GM19351 (cell line): ENCODE results near the gene UBXN11.

Source experiments
- ATAC-seq: cut with Tn5 transposase; IDR thresholded peaks from one replicate; pipeline ENCODE4 v1.9.1; 2021; ENCODE audit warnings: mild to moderate bottlenecking, moderate library complexity; ENCODE audit not compliant: unreplicated experiment

The UBXN11 gene

DNA sequence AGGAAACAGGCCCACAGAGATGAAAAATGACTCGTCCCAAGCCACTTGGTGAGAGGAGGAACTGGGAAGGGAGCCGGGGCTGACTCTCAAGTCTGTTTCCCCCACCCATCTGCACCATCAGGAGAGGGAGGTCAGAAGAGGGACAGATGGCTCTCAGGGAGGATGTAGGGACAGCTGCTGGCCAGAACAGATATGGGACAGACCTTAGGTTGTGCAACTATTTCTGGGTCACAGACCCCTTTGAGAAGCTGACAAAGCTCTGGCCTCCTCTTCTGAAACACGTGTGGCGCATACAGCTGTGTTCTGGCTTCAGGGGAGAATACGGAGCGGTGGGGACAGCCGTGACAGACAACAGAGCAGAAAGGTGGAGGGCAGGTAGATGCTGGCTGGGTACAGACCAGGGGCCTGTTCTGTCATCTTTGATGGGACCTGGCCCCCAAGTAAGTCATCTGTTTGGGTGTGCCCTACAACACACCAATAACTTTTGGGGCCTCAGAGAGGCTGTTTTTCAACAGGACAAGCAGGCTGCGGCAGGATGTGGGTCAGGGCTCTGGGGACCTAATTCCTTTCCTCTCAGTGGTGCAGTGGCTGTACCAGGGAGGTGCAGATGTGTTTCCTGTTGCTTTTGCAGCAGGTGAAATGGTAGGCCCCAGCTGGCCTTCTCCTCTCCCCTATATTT, 19.3 kb downstream of the UBXN11 start:
- peak; percentile 38 for ATAC-seq

DNA sequence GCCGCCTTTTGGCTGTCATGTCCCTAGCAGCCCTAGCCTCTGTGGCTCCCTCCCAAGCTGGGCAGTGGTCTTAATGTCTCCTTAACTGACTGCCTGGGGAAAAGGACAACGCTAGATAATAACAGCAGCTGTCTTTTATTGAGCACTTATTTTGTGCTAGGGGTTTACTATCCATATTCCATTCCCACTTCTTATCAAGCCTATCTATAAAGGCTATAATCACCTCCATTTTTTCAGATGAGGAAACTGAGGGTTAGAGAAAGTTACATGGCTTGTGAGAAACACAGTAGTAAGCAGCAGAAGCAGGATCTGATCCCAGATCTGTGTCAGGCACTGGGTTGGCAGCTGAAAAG, 20.4 kb downstream of the UBXN11 start:
- no peak for ATAC-seq

DNA sequence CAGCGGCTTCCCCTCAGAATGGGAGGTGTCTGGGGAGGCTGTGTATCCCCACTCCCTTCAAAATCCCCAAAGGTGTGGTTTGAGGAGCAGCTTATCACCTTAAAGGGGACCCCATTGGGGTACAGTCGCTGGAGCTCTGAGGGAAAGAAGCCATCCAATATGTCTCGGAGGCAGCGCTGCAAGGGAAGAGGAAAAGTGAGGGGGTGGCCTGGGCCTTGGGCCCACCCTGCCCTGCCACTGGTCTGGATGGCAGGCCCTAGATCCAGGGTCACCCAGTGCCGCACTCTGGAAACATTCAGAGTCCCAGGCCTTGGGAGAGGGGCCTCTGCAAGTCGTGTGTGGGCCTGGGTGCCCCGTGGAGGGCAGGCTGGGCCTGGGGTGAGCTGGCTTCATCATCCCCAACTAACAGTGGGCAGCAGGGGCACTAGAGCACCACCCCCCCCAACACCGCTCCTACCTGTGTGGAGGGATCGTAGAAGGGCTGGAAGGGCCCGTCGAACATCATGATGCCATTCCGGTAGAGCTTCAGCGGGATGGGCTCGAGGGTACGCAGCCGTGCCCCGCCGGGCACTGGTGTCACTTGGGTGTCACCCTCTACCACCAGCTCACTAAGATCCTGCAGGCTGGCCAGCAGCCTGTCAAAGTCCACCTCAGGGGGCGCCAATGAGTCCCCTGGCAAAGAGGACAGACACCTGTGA, 20.9 kb downstream of the UBXN11 start:
- no peak for ATAC-seq

DNA sequence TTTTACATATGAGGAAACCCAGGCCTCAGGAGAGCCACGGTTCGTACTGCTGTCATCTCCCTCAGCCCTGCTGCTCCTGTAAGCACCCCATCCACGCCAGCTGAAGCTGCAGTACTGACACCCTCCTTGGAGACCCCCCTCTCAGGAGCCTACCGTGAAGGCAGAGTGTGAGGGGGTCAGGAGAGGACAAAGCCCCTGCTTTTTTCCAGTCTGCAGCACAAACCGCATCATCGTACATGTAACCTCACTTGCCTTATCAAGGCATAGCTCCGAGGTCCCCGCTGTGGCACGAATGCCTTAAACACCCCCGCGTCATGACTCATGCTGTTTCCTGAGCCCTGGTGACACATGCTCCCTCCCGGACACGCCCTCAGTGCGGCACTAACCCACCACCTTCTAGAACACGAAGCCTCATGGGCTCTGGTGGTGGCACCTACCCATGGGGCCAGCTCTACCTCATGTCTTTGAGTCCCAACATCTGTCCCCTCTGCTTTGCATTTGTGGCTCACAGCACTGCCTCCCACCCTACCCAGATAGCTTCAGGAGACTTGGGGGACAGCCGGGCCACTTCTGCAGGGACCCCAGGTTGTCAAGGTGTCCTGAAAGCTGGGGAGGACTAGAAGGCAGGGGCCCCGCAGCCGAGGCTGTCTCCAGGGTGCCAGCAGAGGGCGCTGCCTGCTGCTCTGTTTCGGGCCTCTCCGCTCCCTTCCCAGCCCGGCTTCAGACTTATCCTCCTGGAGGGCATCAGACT, 21.7 kb downstream of the UBXN11 start:
- peak; percentile 26 for ATAC-seq

DNA sequence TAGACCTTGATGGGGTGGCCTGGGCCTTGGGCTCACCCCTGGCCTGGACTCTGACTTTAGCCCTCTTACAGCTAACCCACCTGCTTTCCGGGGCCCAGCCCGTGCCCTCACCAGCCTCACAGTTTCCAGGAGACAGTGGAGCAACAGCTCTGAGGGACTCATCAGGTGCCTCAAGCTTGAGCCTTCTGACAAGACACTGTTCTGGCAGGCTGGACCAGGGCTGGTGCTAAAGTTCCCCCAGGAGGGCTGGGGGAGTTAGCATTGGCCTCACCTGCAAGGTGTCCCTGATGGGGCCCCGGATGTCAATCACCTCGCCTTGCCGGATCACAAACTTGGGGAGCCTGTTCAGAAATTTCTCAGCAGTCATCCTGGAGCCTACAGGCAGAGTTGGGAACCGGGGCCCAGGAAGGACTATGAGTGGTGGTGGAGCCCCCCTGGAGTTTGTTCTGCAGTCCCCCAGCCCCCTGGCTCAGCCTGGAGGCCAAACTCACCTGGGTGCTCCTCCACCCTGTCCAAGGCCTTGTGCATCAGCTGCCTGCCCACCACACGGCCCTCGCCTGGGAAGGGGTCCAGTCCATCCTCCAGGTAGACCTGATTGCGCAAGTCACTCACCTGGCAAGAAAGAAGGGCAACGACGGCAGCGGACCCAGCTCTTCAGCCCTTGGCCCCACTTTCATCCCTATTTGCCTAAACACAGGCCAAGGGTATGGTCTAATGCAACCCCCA, 22.4 kb downstream of the UBXN11 start:
- ATAC-seq = no peak

DNA sequence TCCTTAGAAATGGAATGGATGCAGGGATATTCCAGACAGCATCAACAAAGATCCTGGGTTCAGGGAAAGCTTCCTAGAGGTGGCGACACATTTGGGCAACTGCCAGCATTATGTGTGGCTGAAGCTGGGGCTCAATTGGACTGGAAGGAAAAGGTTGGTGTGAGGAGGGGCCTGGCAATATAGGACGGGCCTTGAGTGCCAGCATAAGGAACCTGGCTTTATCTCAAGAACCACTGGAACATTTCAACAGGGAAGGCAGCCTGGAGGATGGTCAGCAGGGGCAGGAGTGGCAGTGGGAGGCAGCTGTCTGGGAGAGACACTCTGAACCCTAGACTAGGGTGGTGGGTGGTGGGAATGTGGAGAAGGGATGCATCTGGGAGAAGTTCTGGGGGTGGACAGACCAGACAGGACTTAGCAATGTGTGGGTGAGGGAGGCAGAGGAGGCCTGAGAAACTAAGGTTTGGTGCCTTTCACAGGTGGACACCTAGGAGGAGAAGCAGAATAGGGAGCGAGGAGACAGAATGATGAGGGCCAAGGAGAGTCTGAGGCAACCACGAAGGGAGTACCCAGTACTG, 23.1 kb downstream of the UBXN11 start:
- no peak for ATAC-seq

DNA sequence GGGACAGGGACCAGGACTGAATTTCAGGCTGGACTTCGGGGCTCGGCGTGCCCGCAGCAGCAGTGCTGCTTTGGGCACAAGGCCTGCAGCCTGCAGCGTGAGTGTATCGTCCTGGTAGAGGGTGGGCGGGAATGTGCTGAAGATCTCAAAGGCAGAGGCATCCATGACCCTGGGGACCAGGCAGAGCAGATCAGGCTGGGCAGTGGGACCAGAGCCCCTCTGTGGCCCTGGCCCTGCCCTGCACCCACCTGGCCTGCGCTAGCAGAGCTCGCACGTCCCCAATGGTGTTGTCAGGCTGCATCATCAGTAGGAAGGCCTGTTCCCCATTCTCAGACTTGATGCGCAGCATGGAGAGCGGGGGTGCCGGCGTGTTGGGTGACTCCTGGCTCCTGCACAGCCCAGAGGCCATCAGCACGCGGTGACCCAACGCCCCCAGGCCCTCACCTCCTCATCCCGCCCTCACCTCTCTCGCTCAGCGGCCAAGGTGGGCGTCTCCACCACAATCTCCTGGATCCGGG, 24.0 kb downstream of the UBXN11 start:
- no peak for ATAC-seq

DNA sequence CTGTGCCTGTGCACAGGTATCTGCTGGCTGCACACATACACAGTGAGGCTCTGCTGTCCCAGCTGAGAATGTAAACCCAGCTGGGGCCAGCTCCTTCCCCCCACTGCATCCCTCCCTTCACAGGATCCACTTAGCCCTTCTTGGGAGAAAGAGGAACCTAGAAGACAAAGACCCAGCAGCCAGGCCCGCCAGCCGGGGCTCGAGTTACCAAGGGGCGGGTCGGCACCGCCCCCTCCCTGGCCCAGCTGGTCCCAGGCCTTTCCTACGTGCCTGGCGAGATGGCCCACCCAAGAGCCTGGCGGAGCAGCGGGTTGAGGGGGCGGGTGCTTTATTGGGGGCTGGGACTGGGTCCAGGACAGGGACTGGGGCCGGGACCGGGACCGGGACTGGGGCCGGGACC, 24.5 kb downstream of the UBXN11 start:
- ATAC-seq = no peak

DNA sequence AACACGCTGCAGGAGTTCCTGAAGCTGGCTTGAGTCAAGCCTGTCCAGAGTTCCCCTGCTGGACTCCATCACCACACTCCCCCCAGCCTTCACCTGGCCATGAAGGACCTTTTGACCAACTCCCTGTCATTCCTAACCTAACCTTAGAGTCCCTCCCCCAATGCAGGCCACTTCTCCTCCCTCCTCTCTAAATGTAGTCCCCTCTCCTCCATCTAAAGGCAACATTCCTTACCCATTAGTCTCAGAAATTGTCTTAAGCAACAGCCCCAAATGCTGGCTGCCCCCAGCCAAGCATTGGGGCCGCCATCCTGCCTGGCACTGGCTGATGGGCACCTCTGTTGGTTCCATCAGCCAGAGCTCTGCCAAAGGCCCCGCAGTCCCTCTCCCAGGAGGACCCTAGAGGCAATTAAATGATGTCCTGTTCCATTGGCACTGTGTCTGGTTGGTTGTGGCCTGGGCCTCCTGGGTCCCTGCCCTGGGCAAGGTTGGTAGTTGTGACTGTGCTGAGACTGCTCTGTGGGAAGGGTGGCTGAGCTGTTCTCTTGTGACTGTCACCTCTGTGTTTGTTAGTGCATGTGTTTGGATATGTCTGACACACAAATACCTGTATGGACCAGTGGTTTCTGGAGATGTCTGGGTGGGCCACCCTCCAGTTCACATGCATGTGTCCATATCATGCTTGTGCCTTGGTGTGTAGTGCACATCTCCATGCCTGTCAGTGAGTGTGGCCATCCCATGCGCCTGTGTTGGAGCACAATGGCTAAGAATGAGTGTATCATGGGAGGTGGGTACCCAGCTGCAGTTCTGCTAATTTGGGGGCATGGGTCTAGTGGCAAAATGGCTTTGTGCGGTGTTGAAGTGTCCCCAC, 25.1 kb downstream of the UBXN11 start:
- ATAC-seq = no peak

DNA sequence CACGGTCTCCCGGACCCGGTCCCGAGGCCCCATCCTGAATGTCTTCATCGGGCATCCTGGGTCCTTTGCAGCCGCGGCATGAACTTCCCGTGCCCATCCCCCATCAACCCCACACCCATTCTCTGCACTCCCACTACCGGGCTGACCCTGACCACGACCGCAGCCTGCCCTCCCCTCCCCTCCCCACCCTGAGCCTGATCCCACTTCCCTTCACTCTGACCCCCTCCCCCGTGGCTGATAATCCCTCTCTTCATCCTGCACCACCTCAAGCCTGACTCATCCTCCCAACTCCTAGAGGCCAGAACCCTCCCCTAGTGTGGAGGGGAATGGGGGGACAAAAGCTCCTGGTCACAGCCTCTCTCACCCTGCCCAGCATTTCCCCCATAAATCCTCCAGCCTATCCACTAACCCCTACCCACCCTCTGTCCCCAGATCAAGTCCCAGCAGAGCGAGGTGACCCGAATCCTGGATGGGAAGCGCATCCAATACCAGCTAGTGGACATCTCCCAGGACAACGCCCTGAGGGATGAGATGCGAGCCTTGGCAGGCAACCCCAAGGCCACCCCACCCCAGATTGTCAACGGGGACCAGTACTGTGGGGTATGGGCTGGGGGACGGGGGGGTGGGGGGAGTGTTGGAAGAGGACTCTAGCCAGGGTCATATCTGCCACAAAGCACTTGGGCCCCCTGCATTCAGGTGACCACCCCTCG, 25.9 kb downstream of the UBXN11 start:
- no peak for ATAC-seq

DNA sequence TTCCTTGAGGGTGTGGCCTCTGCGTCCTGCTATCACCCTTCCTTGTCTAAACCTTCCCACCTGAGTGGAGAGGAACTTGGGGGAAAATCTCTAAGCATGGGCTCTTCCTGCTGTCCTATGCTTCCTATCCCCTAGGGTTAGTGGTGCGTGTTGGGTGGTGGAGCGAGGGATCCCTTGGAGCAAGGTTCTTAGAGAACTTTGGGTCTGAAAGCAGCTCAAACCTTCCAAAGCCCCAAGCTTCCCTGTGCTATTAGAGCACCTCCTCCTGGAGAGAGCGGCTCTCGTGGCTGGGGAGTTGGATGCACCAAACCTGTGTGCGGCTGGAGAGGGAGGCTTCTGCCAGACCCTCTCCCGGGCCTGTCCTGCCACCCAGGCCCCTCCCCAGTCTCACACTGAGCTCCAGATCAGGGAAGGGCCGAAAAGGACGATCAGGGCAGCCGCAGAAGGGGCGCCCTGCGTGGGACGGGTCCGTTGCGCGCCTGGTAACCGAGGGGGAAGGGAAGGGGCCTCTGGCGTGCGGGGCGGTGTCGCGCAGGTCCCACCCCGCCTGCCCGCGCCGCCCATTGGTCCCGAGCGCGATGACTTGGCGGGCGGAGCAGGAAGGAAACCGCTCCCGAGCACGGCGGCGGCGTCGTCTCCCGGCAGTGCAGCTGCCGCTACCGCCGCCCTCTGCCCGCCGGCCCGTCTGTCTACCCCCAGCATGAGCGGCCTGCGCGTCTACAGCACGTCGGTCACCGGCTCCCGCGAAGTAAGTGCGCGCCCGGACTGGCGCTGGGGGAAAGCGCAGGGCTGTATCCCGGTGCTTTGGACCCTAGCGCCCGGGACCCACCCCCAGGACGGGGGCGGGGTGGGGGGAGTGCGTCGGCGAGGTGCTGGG, 26.7 kb downstream of the UBXN11 start, which contains the start of gene SH3BGRL3:
SH3BGRL3 (plus strand) TSS at position 631 of the 877 bp plus-strand sequence; CDS start at position 701, 70 bp downstream.
- peak; percentile 73 for ATAC-seq

DNA sequence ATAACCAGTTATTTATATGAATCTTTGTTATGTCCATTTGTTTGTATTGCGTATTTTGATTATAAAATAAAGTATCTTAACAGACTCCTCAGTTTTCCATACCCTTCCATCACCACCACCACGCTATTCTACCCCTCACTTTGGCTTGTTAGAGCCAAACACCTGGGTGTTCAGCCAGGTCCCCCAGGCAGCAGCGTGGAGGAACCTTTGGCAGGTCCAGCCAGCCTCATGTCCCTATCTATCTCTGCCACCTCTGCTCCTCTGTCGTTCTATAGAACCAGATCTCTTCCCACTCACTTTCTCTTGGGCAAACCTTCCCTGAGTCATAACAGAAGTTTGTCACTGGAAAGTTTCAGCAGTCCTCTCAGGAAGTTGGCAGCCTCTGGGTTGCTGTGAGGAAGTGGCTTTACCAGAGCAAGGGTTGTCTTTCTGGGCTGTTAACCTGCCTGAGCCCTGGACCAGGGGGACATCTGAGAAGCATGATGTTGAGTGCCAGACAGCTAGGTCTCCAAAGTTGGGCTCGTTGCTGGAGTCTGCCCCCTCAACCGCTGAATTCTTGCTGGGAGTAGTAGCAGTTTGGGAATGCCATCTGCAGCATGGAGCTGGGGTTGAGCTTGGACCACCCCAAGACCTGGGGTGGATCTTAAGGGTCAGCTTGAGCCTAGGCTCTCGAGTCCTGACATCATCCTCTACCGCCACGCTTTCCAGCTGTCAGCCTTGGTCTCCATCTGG, 27.5 kb downstream of the UBXN11 start:
- ATAC-seq = no peak

DNA sequence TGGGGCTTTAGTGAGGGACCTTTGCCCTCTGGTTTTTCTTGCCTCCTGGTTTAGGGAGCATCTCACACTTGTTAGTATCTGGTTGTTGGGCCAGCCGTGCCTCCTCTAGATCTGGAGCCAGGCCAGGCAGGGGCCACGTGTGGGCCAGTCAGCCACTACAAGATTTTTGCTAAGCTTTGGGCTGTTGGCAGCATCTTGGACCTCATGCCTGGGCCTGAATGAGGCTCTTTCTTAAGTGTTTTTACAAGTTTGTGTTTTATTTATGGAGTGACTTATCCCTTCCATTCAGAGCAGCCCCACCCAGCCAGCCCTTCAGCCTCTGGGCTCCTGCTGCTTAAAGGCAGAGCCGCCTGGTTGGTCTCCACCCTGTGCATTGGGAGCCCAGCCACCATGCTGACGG, 28.1 kb downstream of the UBXN11 start:
- ATAC-seq = no peak

DNA sequence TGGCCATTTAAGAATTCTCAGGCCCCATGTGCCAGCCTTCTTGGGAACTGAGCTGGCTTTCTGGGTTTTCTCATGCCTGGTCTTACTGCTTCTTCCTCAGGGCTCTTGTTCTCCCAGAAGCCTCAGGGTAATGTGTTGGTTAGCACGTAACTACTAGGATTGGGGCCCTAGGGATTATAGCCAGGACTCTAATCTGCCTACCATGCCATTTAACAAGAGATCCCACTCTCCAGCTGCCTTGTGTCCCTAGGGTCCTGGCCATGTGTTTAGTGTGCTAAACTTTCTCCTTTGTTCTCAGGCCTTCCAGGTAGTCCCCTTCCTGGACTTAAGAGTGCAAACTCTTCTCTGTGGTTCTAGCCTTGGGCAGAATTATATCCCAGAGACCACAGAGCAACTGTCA, 28.7 kb downstream of the UBXN11 start:
- ATAC-seq = no peak

DNA sequence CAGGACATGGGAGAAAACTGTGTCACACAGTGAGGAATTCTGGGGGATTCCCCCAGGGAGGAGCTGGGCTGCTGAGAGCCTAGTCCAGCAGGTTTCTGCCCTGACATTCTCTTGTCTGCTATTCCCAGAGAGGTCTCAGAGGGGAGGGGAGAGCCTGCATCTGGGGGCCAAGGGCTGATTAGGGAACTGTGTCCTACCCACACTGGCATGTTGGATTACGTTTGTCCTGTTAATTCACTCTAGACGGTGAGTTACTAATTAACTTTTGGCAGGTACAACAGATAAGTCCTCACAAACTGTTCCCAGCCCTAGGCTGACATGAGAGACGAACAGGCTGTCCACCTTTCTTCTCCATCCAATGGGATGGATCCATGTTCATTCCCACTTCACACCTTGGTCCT, 29.2 kb downstream of the UBXN11 start:
- no peak for ATAC-seq

DNA sequence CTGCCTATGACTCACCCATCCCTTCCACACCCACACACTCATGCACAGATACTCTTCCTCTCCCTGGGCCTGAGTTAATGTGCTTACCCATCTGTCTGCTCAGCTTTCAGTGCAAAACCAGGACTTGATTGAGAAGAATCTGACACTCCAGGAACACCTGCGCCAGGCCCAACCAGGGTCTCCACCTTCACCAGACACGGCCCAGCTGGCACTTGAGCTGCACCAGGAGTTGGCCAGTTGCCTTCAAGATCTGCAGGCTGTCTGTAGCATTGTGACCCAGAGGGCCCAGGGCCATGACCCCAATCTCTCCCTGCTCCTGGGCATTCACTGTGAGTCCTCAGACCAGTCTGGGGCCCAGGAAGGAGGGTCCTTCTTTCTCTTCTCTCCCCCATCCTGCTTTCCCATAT, 30.0 kb downstream of the UBXN11 start:
- no peak for ATAC-seq

DNA sequence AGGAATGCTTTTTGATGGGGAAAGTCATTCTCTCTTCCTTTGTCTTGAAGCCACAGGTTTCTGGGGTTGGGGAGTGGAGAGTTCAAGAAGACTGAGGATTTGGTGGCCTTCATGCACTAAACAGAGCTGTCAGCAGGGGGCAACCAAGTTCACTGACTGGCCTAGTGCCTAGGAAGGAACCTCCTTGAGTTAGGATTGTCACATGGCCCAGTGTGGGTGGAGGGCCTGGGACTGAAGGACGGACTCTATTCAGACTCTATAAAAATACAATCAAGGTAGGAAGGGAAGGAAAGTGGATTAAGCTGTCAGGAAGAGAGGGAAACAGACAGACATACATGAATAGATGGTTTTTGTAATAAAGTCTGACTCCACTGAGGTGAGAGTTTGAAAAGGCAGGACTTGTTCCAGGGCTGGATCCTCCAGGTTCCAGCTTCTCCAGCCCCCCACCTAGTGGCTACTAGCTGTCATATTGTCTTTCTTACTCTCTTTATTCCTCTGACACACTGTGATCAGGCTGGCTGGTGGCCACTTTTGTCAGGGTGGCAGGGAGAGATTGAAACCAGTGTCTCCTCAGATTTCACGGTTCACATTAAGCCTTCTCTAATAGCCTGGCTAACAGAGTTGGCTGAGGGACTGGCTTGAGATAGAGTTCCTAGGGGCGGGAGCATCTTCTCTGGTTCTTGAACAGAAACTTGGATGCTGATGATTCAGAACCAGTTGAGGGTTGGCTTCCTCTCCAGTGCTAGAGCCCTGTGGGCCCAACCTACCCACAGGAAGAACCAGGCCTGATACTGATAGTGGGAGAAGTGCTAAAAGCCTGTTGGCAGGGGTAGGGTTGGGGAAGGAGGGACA, 30.6 kb downstream of the UBXN11 start:
- ATAC-seq = peak; percentile 36
